Neural progenitor cell (in vitro differentiated cells): ENCODE data around the gene SLC48A1.

Experiments used
- CTCF ChIP-seq: fragments of 200-600 bp; sonication (generic); IDR thresholded peaks from 2 replicates; pipeline ENCODE4 v1.5.1; 2017; ENCODE audit warnings: antibody characterized with exemption, mild to moderate bottlenecking
- EZH2 ChIP-seq: fragments of 200-600 bp; sonication (generic); IDR thresholded peaks from 2 replicates; pipeline ENCODE4 v1.6.1; 2017; ENCODE audit warnings: antibody characterized with exemption, mild to moderate bottlenecking, moderate library complexity
- EZH2phosphoT487 ChIP-seq: fragments of 200-600 bp; sonication (generic); IDR thresholded peaks from 2 replicates; pipeline ENCODE4 v1.6.1; 2017; ENCODE audit warnings: antibody characterized with exemption

GRCh38 chr12:47824635-47825034 is 51.6 kb downstream of the SLC48A1 start:
- TF ChIP-seq CTCF = no peak
- no peak for TF ChIP-seq EZH2
- TF ChIP-seq EZH2phosphoT487 = no peak
